Astrocyte of the spinal cord (primary cell): ENCODE results near the gene ATP11C.

Source experiments
- DNase-seq: peaks from one replicate; pipeline ENCODE4 v3.0.0; 2011; ENCODE audit warnings: low read depth, low spot score
- H3K4me3 ChIP-seq: 2 replicates; pipeline ENCODE4 v1.5.1; 2011; ENCODE audit warnings: low read depth, mild to moderate bottlenecking, low read length, moderate library complexity
- CTCF ChIP-seq: IDR thresholded peaks from 2 replicates; pipeline ENCODE4 v1.5.1; 2012; ENCODE audit warnings: low read depth, mild to moderate bottlenecking, low read length, inconsistent platforms
- in situ Hi-C: cut with HindIII; loops from 2 replicates; pipeline ENCODE4 v1.10.0; 2017; ENCODE audit warnings: low sequenced_read_pairs

Gene ATP11C

GRCh38 chrX:139784807-139785206 lies 148.0 kb downstream of the ATP11C start:
- H3K4me3 ChIP-seq, result no peak overlapping the region
- TF ChIP-seq CTCF, result no peak
- DNase-seq, result no peak
- in situ Hi-C loops, result no loop called here

DNA sequence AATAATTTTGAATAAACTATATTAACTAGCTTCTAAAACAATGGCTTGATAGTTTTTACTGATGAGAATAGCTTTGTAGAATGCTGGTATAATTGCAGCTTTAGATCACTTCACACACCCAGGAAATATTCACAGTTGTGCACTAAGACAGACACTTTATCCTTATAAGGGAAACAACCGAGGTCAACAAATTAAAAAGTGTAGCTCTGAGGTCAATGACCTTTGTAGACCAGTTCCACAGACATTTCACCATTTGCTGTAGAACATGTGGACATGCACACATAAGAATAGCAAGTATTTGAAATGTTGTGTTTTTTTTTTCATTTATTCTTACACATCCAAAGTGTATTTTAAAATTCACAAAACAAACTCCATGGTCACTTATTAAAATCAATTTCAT lies 148.9 kb downstream of the ATP11C start:
- no peak overlapping the region for H3K4me3 ChIP-seq
- no peak for DNase-seq
- in situ Hi-C loops, result no loop called here
- TF ChIP-seq CTCF, result no peak

- TF ChIP-seq CTCF, result no peak
- in situ Hi-C loops, result no loop called here
- no peak overlapping the region for H3K4me3 ChIP-seq
- no peak for DNase-seq
These were observed 149.8 kb downstream of the ATP11C start for GRCh38 chrX:139783030-139783429.

GRCh38 chrX:139776599-139776998 lies 156.3 kb downstream of the ATP11C start:
- H3K4me3 ChIP-seq, result no peak overlapping the region
- in situ Hi-C loops, result no loop called here
- DNase-seq, result no peak
- no peak for TF ChIP-seq CTCF

DNA sequence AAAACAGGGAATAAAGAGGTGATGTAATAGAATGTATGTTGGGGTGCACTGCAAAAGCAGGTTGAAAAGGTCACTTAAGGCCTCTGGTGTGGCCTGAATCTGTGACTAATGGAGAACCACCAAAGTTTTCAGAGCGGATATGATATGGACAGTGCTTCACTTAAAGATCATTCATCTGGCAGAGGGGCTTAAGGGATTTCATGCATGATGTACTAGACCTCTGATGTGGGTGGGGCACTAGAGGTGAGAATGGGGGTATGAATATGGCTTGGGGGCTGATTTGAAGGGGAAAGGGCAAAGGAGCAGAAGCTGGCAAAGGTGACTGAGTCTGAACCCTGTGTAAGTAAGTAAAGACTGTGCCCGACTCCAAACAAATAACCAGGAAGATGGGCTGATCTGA lies 162.5 kb downstream of the ATP11C start:
- DNase-seq, result no peak
- H3K4me3 ChIP-seq, result no peak overlapping the region
- in situ Hi-C loops, result no loop called here

DNA sequence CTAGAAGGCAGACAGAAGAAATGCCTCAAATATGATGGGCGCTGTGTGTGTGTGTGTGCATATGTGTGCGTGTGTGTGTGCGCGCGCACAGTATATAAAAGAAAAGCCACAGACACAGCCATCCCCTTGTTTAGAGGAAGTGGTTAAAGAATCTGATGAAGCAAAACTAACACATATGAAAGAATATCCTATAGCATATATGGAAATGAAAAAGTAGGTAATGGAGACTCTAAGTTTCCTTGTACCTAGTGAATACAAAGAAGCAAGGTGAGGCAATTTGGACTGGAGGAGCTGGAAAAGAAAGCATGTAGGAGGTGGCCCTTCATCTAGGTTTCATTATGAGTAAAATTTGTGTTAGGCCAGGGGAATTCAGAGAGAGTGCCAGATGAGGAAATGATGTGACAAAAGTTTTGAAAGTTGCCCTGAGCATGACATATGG lies 166.3 kb downstream of the ATP11C start:
- H3K4me3 ChIP-seq, result no peak overlapping the region
- TF ChIP-seq CTCF, result no peak
- DNase-seq, result no peak
- in situ Hi-C loops, result no loop called here

More for the DNA sequence above, 162.5 kb downstream of the ATP11C start:
- no peak for TF ChIP-seq CTCF
